ENCODE results near the gene ZNF516. TPM values are rescaled to one million over a fixed set of nuclear protein-coding genes. Genes with fewer than 3 reads are reported as not detected.

The ZNF516 gene
- total RNA-seq, 1 experiment from 2014 or later, result 25.5 TPM

GRCh38 chr18:76425146-76426131 is 69.6 kb downstream of the ZNF516 start:
- Mint-ChIP-seq H3K36me3 (ENCODE audit: insufficient read depth, unreplicated experiment) (peaks cover 7% of the 10 kb centered on the region), H3K27me3 (ENCODE audit: insufficient read depth, unreplicated experiment) (no peaks in the 10 kb centered on the region), H3K9me3 (ENCODE audit: unreplicated experiment) (no peaks in the 10 kb centered on the region), H3K27ac (ENCODE audit: unreplicated experiment) (no peak overlapping the region), H3K4me3 (ENCODE audit: unreplicated experiment) (no peak overlapping the region), H3K4me1 (ENCODE audit: low read depth, unreplicated experiment) (no peaks in the 10 kb centered on the region)
- no peak overlapping the region for H3K4me3 ChIP-seq (ENCODE audit: low read depth, low read length)
- no peaks in the 10 kb centered on the region for H3K36me3 ChIP-seq (ENCODE audit: control insufficient read depth, insufficient read depth, low read length)
- ChIA-PET POLR2A (no interaction called here), CTCF (no interaction called here)
- intact Hi-C loops (cut with micrococcal nuclease; ENCODE audit: unreplicated experiment), result loop anchor here (1.0 kb wide), 1 partner anchor 26 kb away; no protein-coding TSS in a partner anchor
- TF ChIP-seq CTCF (IDR thresholded peaks at IDR 0.05; ENCODE audit: insufficient read depth in 1 of 2, low read depth in 1 of 2, low read length in 1 of 2, severe bottlenecking in 1 of 2, unreplicated experiment in 1 of 2), result no peak
- no TSS peak for BruUV-seq (replicated peaks)
- H3K27me3 ChIP-seq (replicated peaks; ENCODE audit: control insufficient read depth, insufficient read depth, low read length), result no peaks in the 10 kb centered on the region
- H3K9me3 ChIP-seq, result no peaks in the 10 kb centered on the region
- no peaks in the 10 kb centered on the region for H3K4me1 ChIP-seq
- no peak for DNase-seq

GRCh38 chr18:76422838-76423237 is 72.2 kb downstream of the ZNF516 start:
- DNase-seq, result no peak
- Mint-ChIP-seq H3K36me3 (ENCODE audit: insufficient read depth, unreplicated experiment) (no peaks in the 10 kb centered on the region), H3K4me3 (ENCODE audit: unreplicated experiment) (no peak overlapping the region), H3K27ac (ENCODE audit: unreplicated experiment) (no peak overlapping the region), H3K4me1 (ENCODE audit: low read depth, unreplicated experiment) (no peaks in the 10 kb centered on the region), H3K27me3 (ENCODE audit: insufficient read depth, unreplicated experiment) (no peaks in the 10 kb centered on the region), H3K9me3 (ENCODE audit: unreplicated experiment) (no peaks in the 10 kb centered on the region)
- CTCF ChIA-PET, result no interaction called here
- TF ChIP-seq CTCF (IDR thresholded peaks at IDR 0.05; ENCODE audit: insufficient read depth in 1 of 2, low read depth in 1 of 2, low read length in 1 of 2, severe bottlenecking in 1 of 2, unreplicated experiment in 1 of 2), result no peak
- no peak overlapping the region for H3K4me3 ChIP-seq (ENCODE audit: low read depth, low read length)
- POLR2A ChIA-PET, result no interaction called here
- intact Hi-C loops (cut with micrococcal nuclease; ENCODE audit: unreplicated experiment), result no loop called here
- H3K9me3 ChIP-seq, result no peaks in the 10 kb centered on the region
- BruUV-seq (replicated peaks), result no TSS peak
- no peaks in the 10 kb centered on the region for H3K4me1 ChIP-seq
- H3K27me3 ChIP-seq (replicated peaks; ENCODE audit: control insufficient read depth, insufficient read depth, low read length), result no peaks in the 10 kb centered on the region
- no peaks in the 10 kb centered on the region for H3K36me3 ChIP-seq (ENCODE audit: control insufficient read depth, insufficient read depth, low read length)

- DNase-seq, result no peak
- no peaks in the 10 kb centered on the region for H3K4me1 Mint-ChIP-seq (ENCODE audit: low read depth, unreplicated experiment)
- no peak overlapping the region for H3K27ac Mint-ChIP-seq (ENCODE audit: unreplicated experiment)
- CTCF ChIA-PET, result no interaction called here
- H3K27me3 ChIP-seq (replicated peaks; ENCODE audit: control insufficient read depth, insufficient read depth, low read length), result no peaks in the 10 kb centered on the region
- no peaks in the 10 kb centered on the region for H3K9me3 ChIP-seq
- H3K36me3 ChIP-seq (ENCODE audit: control insufficient read depth, insufficient read depth, low read length), result no peaks in the 10 kb centered on the region
- intact Hi-C loops (cut with micrococcal nuclease; ENCODE audit: unreplicated experiment), result no loop called here
- TF ChIP-seq CTCF (IDR thresholded peaks at IDR 0.05; ENCODE audit: insufficient read depth in 1 of 2, low read depth in 1 of 2, low read length in 1 of 2, severe bottlenecking in 1 of 2, unreplicated experiment in 1 of 2), result no peak
- no peaks in the 10 kb centered on the region for H3K27me3 Mint-ChIP-seq (ENCODE audit: insufficient read depth, unreplicated experiment)
- no peak overlapping the region for H3K4me3 ChIP-seq (ENCODE audit: low read depth, low read length)
- H3K4me3 Mint-ChIP-seq (ENCODE audit: unreplicated experiment), result no peak overlapping the region
- no peaks in the 10 kb centered on the region for H3K4me1 ChIP-seq
- BruUV-seq (replicated peaks), result no TSS peak
- H3K36me3 Mint-ChIP-seq (ENCODE audit: insufficient read depth, unreplicated experiment), result no peaks in the 10 kb centered on the region
- POLR2A ChIA-PET, result no interaction called here
- H3K9me3 Mint-ChIP-seq (ENCODE audit: unreplicated experiment), result no peaks in the 10 kb centered on the region
These were observed 72.9 kb downstream of the ZNF516 start for GRCh38 chr18:76422121-76422520.

Measured in Caco-2 (cell line).